Neural progenitor cell (in vitro differentiated cells): ENCODE measurements around the gene FYN. TPM values are rescaled to one million over a fixed set of nuclear protein-coding genes. Genes with fewer than 3 reads are reported as not detected.
A peak's percentile ranks its signal among the peaks of the same experiment; 100 is the strongest.

ENCODE experiments used
- DNase-seq: peaks from one replicate; pipeline ENCODE4 v3.0.0-alpha.2; 2016; ENCODE audit warnings: low spot score
- H2AFZ ChIP-seq: fragments of 200-600 bp; sonication (generic); replicated peaks from 2 replicates; pipeline ENCODE4 v1.6.1; 2016; ENCODE audit warnings: antibody characterized with exemption
- H3F3A ChIP-seq: fragments of 200-600 bp; sonication (generic); 2 replicates; pipeline ENCODE4 v1.6.1; 2016; ENCODE audit warnings: antibody characterized with exemption, low read depth
- H3K27ac ChIP-seq: fragments of 200-600 bp; sonication (generic); 2 replicates; pipeline ENCODE4 v1.5.1; 2016; ENCODE audit warnings: mild to moderate bottlenecking
- H3K27me3 ChIP-seq: fragments of 200-600 bp; sonication (generic); 2 replicates; pipeline ENCODE4 v1.6.1; 2016; ENCODE audit warnings: mild to moderate bottlenecking, moderate library complexity
- H3K36me3 ChIP-seq: fragments of 200-600 bp; sonication (generic); 2 replicates; pipeline ENCODE4 v1.5.1; 2016
- H3K4me1 ChIP-seq: fragments of 200-600 bp; sonication (generic); 2 replicates; pipeline ENCODE4 v1.6.1; 2016; ENCODE audit warnings: mixed run types
- H3K4me2 ChIP-seq: fragments of 200-600 bp; sonication (generic); 2 replicates; pipeline ENCODE4 v1.6.1; 2016
- H3K4me3 ChIP-seq: fragments of 200-600 bp; sonication (generic); 2 replicates; pipeline ENCODE4 v1.5.1; 2016
- H3K79me2 ChIP-seq: fragments of 200-600 bp; sonication (generic); 2 replicates; pipeline ENCODE4 v1.6.1; 2016; ENCODE audit warnings: low read depth
- H3K9ac ChIP-seq: fragments of 200-600 bp; sonication (generic); 2 replicates; pipeline ENCODE4 v1.6.1; 2016
- H3K9me3 ChIP-seq: fragments of 200-600 bp; sonication (generic); 2 replicates; pipeline ENCODE4 v1.5.1; 2016; ENCODE audit warnings: low read depth
- H4K20me1 ChIP-seq: fragments of 200-600 bp; sonication (generic); 2 replicates; pipeline ENCODE4 v1.6.1; 2016; ENCODE audit warnings: low read depth
- H3K27ac Mint-ChIP-seq: 3 replicates; pipeline ENCODE4 v1.8.0; 2021; ENCODE audit warnings: mixed read lengths
- H3K27me3 Mint-ChIP-seq: 2 replicates; pipeline ENCODE4 v1.8.0; 2022; ENCODE audit warnings: low read depth, mild to moderate bottlenecking, inconsistent platforms, moderate library complexity, mixed read lengths; ENCODE audit not compliant: insufficient read depth
- H3K36me3 Mint-ChIP-seq: 3 replicates; pipeline ENCODE4 v1.8.0; 2021; ENCODE audit warnings: mixed read lengths
- H3K4me1 Mint-ChIP-seq: 3 replicates; pipeline ENCODE4 v1.8.0; 2021; ENCODE audit warnings: mixed read lengths
- H3K4me3 Mint-ChIP-seq: 3 replicates; pipeline ENCODE4 v1.8.0; 2021; ENCODE audit warnings: mild to moderate bottlenecking, moderate library complexity, mixed read lengths
- H3K9me3 Mint-ChIP-seq: 3 replicates; pipeline ENCODE4 v1.8.0; 2020; ENCODE audit warnings: mixed read lengths
- CTCF ChIP-seq: fragments of 200-600 bp; sonication (generic); IDR thresholded peaks from 2 replicates; pipeline ENCODE4 v1.5.1; 2017; ENCODE audit warnings: antibody characterized with exemption, mild to moderate bottlenecking
- EZH2 ChIP-seq: fragments of 200-600 bp; sonication (generic); IDR thresholded peaks from 2 replicates; pipeline ENCODE4 v1.6.1; 2017; ENCODE audit warnings: antibody characterized with exemption, mild to moderate bottlenecking, moderate library complexity
- EZH2phosphoT487 ChIP-seq: fragments of 200-600 bp; sonication (generic); IDR thresholded peaks from 2 replicates; pipeline ENCODE4 v1.6.1; 2017; ENCODE audit warnings: antibody characterized with exemption
- total RNA-seq: library from RNA; depleted of rRNA; stranded (reverse); fragments of >200 nt; gene quantifications from 2 replicates; pipeline ENCODE4 v1.2.3, GENCODE V29; 2015; ENCODE audit warnings: low replicate concordance

Gene FYN
- total RNA-seq, 1 donor from 2014 or later: 167 TPM

- Mint-ChIP-seq H3K27me3 (peaks cover 10% of the 10 kb centered on the region), H3K36me3 (peaks cover 39% of the 10 kb centered on the region), H3K4me3 (no peak overlapping the region), H3K27ac (peak overlapping the region; percentile 42), H3K4me1 (peaks cover 61% of the 10 kb centered on the region), H3K9me3 (peaks cover 26% of the 10 kb centered on the region)
- Histone ChIP-seq H3K79me2 (peaks cover 28% of the 10 kb centered on the region), H3K9ac (no peak overlapping the region), H3K4me1 (peaks cover 20% of the 10 kb centered on the region), H4K20me1 (peaks cover 2% of the 10 kb centered on the region), H3K36me3 (peaks cover 7% of the 10 kb centered on the region), H3K9me3 (peaks cover 15% of the 10 kb centered on the region), H3K27ac (no peak overlapping the region), H3K4me3 (no peak overlapping the region), H3K4me2 (no peak overlapping the region), H3F3A (peaks cover 25% of the 10 kb centered on the region), H3K27me3 (no peaks in the 10 kb centered on the region), H2AFZ (no peak overlapping the region)
- no peak for DNase-seq
- no peak for TF ChIP-seq EZH2
- no peak for TF ChIP-seq EZH2phosphoT487
- TF ChIP-seq CTCF: no peak
Observed at GRCh38 chr6:111736005-111736608, 137.1 kb downstream of the FYN start.

- Histone ChIP-seq H2AFZ (no peak overlapping the region), H3K4me1 (peaks cover 32% of the 10 kb centered on the region), H4K20me1 (peaks cover 10% of the 10 kb centered on the region), H3K9me3 (peaks cover 15% of the 10 kb centered on the region), H3K4me2 (no peak overlapping the region), H3K27ac (no peak overlapping the region), H3K36me3 (peaks cover 7% of the 10 kb centered on the region), H3K9ac (no peak overlapping the region), H3K27me3 (no peaks in the 10 kb centered on the region), H3K79me2 (peaks cover 42% of the 10 kb centered on the region), H3K4me3 (no peak overlapping the region), H3F3A (peaks cover 37% of the 10 kb centered on the region)
- Mint-ChIP-seq H3K27me3 (peaks cover 10% of the 10 kb centered on the region), H3K4me1 (peaks cover 72% of the 10 kb centered on the region), H3K4me3 (peak overlapping the region; percentile 11), H3K36me3 (peaks cover 33% of the 10 kb centered on the region), H3K9me3 (peaks cover 26% of the 10 kb centered on the region), H3K27ac (peak overlapping the region; percentile 84)
- DNase-seq: no peak
- no peak for TF ChIP-seq CTCF
- TF ChIP-seq EZH2: no peak
- no peak for TF ChIP-seq EZH2phosphoT487
Observed at GRCh38 chr6:111734068-111735061, 138.9 kb downstream of the FYN start.

GRCh38 chr6:111732390-111732789 is 140.9 kb downstream of the FYN start:
- H3K4me3 Mint-ChIP-seq: no peak overlapping the region
- Histone ChIP-seq H3K9ac (no peak overlapping the region), H3K4me3 (no peak overlapping the region), H3K79me2 (peaks cover 58% of the 10 kb centered on the region), H3F3A (peaks cover 37% of the 10 kb centered on the region), H3K9me3 (peaks cover 15% of the 10 kb centered on the region), H2AFZ (no peak overlapping the region), H3K36me3 (peaks cover 7% of the 10 kb centered on the region), H3K4me1 (peaks cover 32% of the 10 kb centered on the region), H3K4me2 (no peak overlapping the region), H3K27ac (peak overlapping the region; percentile 89), H3K27me3 (no peaks in the 10 kb centered on the region), H4K20me1 (peaks cover 10% of the 10 kb centered on the region)
- H3K36me3 Mint-ChIP-seq: peaks cover 30% of the 10 kb centered on the region
- H3K27ac Mint-ChIP-seq: peak overlapping the region; percentile 99
- peaks cover 27% of the 10 kb centered on the region for H3K9me3 Mint-ChIP-seq
- peaks cover 72% of the 10 kb centered on the region for H3K4me1 Mint-ChIP-seq
- DNase-seq: no peak
- TF ChIP-seq EZH2phosphoT487 (no peak), EZH2 (no peak), CTCF (no peak)
- peaks cover 5% of the 10 kb centered on the region for H3K27me3 Mint-ChIP-seq
